GM10248 (cell line): ENCODE measurements around the gene LY86.
A peak's percentile ranks its signal among the peaks of the same experiment; 100 is the strongest.

Experiments used
- CTCF ChIA-PET: fragments of 300-600 bp; sonication (Branson Sonifier 250); formaldehyde crosslinking; extraction: SDS; loops from one replicate; lab custom pipeline; 2021; ENCODE audit warnings: antibody characterized with exemption; lab: Yijun Ruan, JAX
- POLR2A ChIA-PET: fragments of 350-650 bp; sonication (Branson Sonifier 250); formaldehyde crosslinking; extraction: SDS; loops from one replicate; lab custom pipeline; 2020; ENCODE audit warnings: antibody characterized with exemption; lab: Yijun Ruan, JAX
- DNase-seq: peaks from one replicate; pipeline ENCODE4 v3.0.0; 2012; ENCODE audit errors: extremely low spot score
- TF ChIP-seq, protein P1 (sequence below): IDR thresholded peaks from 2 replicates; pipeline ENCODE4 v1.5.1; 2012; ENCODE audit warnings: mild to moderate bottlenecking, low read depth; ENCODE audit errors: extremely low read depth, missing control alignments, control extremely low read depth

The LY86 gene

DNA sequence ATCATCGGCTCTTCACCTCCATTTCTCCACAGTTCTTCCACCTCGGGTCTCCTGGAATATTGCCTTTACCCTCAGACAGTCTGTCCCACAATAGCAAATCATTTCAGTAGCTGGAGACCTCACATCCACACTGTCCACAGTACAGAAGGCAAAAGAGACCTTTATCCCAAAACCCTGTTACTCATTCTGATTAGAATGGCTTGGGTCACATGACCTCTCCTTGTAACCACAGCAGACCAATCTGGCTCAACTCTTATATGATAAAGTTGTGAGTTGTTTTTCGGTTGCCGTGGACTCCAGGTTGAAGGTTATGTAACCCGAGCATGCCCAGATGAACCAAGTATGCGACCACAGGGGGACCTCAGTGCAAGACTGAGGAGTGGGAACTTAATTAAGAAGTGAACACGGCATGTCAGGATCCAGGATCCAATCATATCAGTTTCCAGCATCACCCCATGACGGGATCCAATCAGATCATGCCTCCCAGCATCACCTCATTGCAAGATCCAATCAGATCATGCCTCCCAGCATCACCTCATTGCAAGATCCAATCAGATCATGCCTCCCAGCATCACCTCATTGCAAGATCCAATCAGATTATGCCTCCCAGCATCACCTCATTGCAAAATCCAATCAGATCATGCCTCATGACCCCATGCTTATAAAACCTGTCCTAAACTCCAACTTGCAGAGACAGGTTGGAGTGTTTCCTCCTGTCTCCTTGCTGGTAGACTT lies 68.7 kb downstream of the LY86 start:
- POLR2A ChIA-PET = no interaction called here
- CTCF ChIA-PET = no interaction called here
- TF ChIP-seq, protein P1, sequence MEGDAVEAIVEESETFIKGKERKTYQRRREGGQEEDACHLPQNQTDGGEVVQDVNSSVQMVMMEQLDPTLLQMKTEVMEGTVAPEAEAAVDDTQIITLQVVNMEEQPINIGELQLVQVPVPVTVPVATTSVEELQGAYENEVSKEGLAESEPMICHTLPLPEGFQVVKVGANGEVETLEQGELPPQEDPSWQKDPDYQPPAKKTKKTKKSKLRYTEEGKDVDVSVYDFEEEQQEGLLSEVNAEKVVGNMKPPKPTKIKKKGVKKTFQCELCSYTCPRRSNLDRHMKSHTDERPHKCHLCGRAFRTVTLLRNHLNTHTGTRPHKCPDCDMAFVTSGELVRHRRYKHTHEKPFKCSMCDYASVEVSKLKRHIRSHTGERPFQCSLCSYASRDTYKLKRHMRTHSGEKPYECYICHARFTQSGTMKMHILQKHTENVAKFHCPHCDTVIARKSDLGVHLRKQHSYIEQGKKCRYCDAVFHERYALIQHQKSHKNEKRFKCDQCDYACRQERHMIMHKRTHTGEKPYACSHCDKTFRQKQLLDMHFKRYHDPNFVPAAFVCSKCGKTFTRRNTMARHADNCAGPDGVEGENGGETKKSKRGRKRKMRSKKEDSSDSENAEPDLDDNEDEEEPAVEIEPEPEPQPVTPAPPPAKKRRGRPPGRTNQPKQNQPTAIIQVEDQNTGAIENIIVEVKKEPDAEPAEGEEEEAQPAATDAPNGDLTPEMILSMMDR = no peak
- no peak for DNase-seq

DNA sequence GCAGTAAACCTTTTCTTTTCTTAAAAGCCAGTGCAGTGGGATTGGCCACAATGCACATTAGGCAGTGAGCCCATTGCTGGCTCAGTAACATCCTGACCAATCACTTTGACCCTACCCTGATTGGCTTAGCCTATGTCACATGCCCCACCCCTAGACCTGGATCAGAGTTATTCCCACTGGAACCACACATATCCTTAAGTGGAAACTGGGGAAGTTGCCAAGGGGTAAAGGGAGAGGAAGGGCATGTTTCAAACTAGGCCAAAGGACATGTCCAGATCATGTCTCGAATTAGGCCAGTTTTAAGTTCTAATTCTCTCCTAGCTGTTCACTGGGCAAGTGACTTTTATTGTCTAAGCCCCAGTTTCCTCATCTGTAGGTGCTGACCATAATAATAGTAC lies 69.3 kb downstream of the LY86 start:
- TF ChIP-seq, protein P1 = no peak
- DNase-seq = no peak
- ChIA-PET CTCF (no interaction called here), POLR2A (no interaction called here)

DNA sequence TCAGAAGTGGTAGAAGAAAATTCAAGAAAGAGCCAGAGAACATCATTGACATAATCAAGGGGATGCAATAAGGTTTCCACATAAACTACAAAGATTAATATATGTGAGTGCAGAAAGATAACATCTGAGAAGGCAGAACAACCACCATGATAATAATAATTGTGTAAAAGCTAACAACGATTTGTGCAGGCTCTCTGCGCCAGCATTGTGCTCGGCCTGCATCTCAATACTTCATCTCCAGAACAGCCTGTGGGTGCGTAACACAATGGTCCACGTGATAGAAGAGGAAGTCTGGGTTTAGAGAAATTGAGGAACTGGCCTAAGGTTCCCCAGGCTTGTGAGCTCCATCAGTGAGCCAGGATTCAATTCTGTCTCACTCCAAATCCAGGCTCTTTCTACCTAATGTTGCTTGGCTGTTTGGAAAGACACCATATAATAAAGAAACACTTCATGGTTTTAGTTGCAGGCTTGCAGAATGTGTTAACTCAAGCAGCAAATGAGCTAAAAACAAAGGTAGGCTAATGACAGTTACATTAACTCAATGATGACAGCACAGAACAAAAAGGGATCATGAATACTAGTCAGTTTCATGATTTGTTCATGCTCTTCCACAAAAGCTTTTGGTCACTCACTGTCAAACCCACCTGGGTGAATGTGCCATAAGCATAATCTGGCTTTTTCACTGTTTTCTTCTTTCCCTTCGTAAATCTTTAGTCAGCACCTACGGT lies 71.2 kb downstream of the LY86 start:
- ChIA-PET CTCF (interaction anchor here (0.9 to 9.4 kb wide), 11 partner anchors 8 to 584 kb away, joined by 3 to 69 read pairs (median 4); no protein-coding TSS in a partner anchor), POLR2A (no interaction called here)
- TF ChIP-seq, protein P1 = no peak
- DNase-seq = peak; percentile 65

DNA sequence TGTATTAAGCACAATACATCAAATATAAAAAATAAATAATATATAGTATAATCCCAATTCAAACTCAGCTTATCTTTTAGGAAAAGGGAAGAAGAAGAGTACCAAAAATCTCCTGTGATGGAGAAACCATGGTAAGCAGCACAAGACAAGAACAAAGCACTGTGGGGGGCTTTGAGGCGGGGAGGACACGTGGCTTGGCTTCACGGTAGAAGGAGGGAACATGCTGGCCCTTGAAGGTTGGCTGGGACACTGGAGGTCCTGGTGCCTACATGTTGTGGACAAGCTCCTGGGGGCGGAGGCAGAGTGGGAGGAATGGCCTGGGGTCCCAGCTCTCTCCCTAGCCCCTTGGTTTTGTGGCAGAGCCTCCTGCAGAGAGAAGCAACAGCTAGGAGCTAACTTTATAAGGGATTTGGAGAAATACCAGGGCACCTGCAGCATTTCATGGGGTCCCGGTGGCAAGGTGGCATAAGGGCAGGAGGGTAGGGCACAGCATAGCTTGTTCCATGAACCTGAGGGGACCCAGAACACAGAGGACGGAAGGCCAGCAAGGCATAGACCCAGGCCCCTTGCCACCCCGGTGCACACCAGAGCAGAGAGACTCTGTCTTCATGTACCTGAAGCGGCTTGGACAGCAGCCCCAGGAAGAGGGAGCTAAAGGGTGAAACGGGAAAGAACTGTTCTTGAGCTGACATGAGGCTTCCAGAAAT lies 72.0 kb downstream of the LY86 start:
- POLR2A ChIA-PET = no interaction called here
- DNase-seq = no peak
- TF ChIP-seq, protein P1 = no peak
- CTCF ChIA-PET = interaction anchor here (0.9 to 9.4 kb wide), 11 partner anchors 9 to 583 kb away, joined by 3 to 69 read pairs (median 4); no protein-coding TSS in a partner anchor

DNA sequence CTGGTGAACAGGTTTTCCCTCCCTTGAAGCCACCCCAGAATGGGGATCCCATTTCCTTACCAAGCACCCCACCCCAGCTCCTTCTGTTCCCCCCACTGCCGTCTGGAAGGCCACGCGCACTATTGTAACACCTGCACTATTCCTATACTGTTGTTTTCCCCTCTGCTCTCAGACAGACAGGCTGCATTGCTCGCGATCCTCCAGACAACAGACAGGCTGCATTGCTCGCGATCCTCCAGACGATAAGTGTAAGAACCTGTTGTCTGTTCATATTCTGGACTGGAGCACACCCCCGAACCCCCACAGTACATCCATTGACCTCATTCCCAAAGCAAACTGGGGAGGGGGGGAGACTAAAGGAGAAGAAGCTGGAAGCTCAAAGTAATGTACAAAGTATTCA lies 72.7 kb downstream of the LY86 start:
- TF ChIP-seq, protein P1 = no peak
- CTCF ChIA-PET = interaction anchor here (1.0 to 9.4 kb wide), 7 partner anchors 10 to 64 kb away, joined by 3 to 69 read pairs (median 4); no protein-coding TSS in a partner anchor
- no peak for DNase-seq
- POLR2A ChIA-PET = no interaction called here

DNA sequence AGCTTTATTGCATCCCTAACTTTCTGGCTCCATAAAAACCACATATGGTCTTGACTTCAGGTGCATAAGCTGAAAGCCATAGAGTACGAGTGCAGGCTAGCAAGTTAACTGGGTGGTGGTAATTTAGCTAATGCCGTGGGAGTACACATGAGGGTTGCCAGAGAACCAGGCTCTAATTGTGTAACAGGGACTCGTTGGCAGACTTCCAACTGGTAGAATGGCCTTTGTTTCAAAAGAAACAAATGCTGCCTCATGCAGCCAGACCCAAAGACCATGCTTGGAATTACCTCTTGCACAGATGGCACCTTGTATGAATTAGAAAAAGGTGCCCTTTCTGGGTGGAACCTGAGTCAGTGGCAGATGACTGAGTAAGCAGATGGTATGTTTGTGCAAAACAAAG lies 73.2 kb downstream of the LY86 start:
- ChIA-PET CTCF (interaction anchor here (1.0 to 9.4 kb wide), 4 partner anchors 9 to 35 kb away, joined by 3 to 69 read pairs (median 5); no protein-coding TSS in a partner anchor), POLR2A (interaction anchor here (0.6 kb wide), 1 partner anchor 1295 kb away, joined by 3 read pairs; no protein-coding TSS in a partner anchor)
- TF ChIP-seq, protein P1 = no peak
- no peak for DNase-seq
